Sigmoid colon (tissue), 4 donors: ENCODE results near the gene C17orf67.
A peak's percentile ranks its signal among the peaks of the same experiment; 100 is the strongest.

Experiments
- POLR2A ChIP-seq, 2 donors: fragments of 450-650 bp; IDR thresholded peaks; one replicate each; pipeline ENCODE4 v1.6.1; 2016; ENCODE audit warnings: antibody characterized with exemption in 2 of 2, mild to moderate bottlenecking in 2 of 2, moderate library complexity in 2 of 2
- POLR2AphosphoS5 ChIP-seq, 4 donors: sonication (generic); formaldehyde crosslinking; IDR thresholded peaks; one replicate each; pipeline ENCODE4 v1.6.1; 2017; ENCODE audit warnings: antibody characterized with exemption in 4 of 4
- TF ChIP-seq, protein P1 (sequence below), 4 experiments: fragments of 450-650 bp in 3 of 4; fragments of 200-600 bp in 1 of 4; IDR thresholded peaks; one replicate each; pipeline ENCODE4 v1.5.1; 2016 to 2019; ENCODE audit warnings: antibody characterized with exemption in 4 of 4, mild to moderate bottlenecking in 3 of 4, moderate library complexity in 2 of 4

DNA sequence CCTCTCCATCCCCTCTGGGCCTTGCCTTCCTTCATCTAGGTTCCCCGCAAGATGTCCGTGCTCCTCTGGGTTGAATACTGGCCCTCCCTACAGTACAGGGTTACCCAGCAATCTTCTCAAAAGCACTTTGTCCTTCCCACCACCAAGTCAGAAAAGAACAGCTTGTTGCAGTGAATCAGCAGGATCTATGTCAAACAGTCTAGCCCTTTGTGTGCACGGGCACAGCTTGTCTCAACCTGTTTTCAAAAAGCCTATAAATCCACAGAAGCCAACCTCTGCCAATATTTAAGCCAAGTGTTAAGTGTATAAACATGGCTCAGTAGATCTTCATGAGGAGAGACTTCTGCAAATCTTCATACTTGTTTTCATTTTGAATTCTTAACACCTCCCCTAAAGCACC, 25.2 kb downstream of the C17orf67 start:
- TF ChIP-seq POLR2A (IDR thresholded peaks at IDR 0.05) (no peak), POLR2AphosphoS5 (IDR thresholded peaks at IDR 0.05) (peak in 3 of 4 donors; percentile 13 to 25 (median 16))
- TF ChIP-seq, protein P1, sequence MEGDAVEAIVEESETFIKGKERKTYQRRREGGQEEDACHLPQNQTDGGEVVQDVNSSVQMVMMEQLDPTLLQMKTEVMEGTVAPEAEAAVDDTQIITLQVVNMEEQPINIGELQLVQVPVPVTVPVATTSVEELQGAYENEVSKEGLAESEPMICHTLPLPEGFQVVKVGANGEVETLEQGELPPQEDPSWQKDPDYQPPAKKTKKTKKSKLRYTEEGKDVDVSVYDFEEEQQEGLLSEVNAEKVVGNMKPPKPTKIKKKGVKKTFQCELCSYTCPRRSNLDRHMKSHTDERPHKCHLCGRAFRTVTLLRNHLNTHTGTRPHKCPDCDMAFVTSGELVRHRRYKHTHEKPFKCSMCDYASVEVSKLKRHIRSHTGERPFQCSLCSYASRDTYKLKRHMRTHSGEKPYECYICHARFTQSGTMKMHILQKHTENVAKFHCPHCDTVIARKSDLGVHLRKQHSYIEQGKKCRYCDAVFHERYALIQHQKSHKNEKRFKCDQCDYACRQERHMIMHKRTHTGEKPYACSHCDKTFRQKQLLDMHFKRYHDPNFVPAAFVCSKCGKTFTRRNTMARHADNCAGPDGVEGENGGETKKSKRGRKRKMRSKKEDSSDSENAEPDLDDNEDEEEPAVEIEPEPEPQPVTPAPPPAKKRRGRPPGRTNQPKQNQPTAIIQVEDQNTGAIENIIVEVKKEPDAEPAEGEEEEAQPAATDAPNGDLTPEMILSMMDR (IDR thresholded peaks at IDR 0.05) = no peak
